HepG2 (cell line): Measurements from ENCODE around the gene FAM216A. TPM values are rescaled to one million over a fixed set of nuclear protein-coding genes. Genes with fewer than 3 reads are reported as not detected.
A peak's percentile ranks its signal among the peaks of the same experiment; 100 is the strongest.

Experiments used
- CCDC6 ChIP-seq: sonication (generic); formaldehyde crosslinking; IDR thresholded peaks from 2 replicates; pipeline ENCODE4 v1.8.1; 2022; ENCODE audit warnings: mild to moderate bottlenecking, missing genetic modification reagents, moderate library complexity
- FIP1L1 ChIP-seq: fragments of 200-400 bp; formaldehyde crosslinking; IDR thresholded peaks from 2 replicates; pipeline ENCODE4 v1.6.1; 2018; ENCODE audit warnings: low read depth, mild to moderate bottlenecking, low read length, moderate library complexity, borderline replicate concordance; ENCODE audit not compliant: insufficient read depth
- GFI1 ChIP-seq: sonication (generic); formaldehyde crosslinking; IDR thresholded peaks from 2 replicates; pipeline ENCODE4 v1.5.0; 2020; ENCODE audit warnings: missing genetic modification reagents, mild to moderate bottlenecking, borderline replicate concordance
- HINFP ChIP-seq: sonication (generic); formaldehyde crosslinking; IDR thresholded peaks from 2 replicates; pipeline ENCODE4 v1.4.0; 2020; ENCODE audit warnings: low read depth, mild to moderate bottlenecking, missing genetic modification reagents
- ISX ChIP-seq: sonication (generic); formaldehyde crosslinking; conservative IDR thresholded peaks from 2 replicates; pipeline ENCODE4 v1.5.0; 2020; ENCODE audit warnings: missing genetic modification reagents
- JDP2 ChIP-seq: sonication (generic); formaldehyde crosslinking; IDR thresholded peaks from 2 replicates; pipeline ENCODE4 v1.8.1; 2022; ENCODE audit warnings: missing genetic modification reagents, borderline replicate concordance
- NCOA2 ChIP-seq: sonication (generic); formaldehyde crosslinking; IDR thresholded peaks from 2 replicates; pipeline ENCODE4 v1.8.0; 2022; ENCODE audit warnings: inconsistent platforms
- NFE2 ChIP-seq: sonication (generic); formaldehyde crosslinking; IDR thresholded peaks from 2 replicates; pipeline ENCODE4 v1.4.0; 2020; ENCODE audit warnings: missing genetic modification reagents
- NFYC ChIP-seq: IDR thresholded peaks from 2 replicates; pipeline ENCODE4 v1.6.1; 2016; ENCODE audit warnings: missing genetic modification reagents, missing compliant biosample characterization
- SAFB2 ChIP-seq: sonication (generic); formaldehyde crosslinking; IDR thresholded peaks from 2 replicates; pipeline ENCODE4 v1.5.1; 2020; ENCODE audit warnings: missing genetic modification reagents, low read depth, mild to moderate bottlenecking, borderline replicate concordance
- TCF7 ChIP-seq: sonication (generic); IDR thresholded peaks from 2 replicates; pipeline ENCODE4 v1.6.1; 2016; ENCODE audit warnings: antibody characterized with exemption, low read depth
- ZBTB1 ChIP-seq: sonication (generic); formaldehyde crosslinking; IDR thresholded peaks from 2 replicates; pipeline ENCODE4 v1.4.0; 2020; ENCODE audit warnings: missing genetic modification reagents, borderline replicate concordance
- ZFYVE20 ChIP-seq: sonication (generic); formaldehyde crosslinking; IDR thresholded peaks from 2 replicates; pipeline ENCODE4 v1.8.0; 2023; ENCODE audit warnings: low read depth, mild to moderate bottlenecking, moderate library complexity, missing genetic modification reagents, borderline replicate concordance
- ZNF430 ChIP-seq: sonication (generic); formaldehyde crosslinking; IDR thresholded peaks from 2 replicates; pipeline ENCODE4 v1.9.0; 2021; ENCODE audit warnings: mild to moderate bottlenecking, missing genetic modification reagents
- ZNF546 ChIP-seq: sonication (generic); formaldehyde crosslinking; conservative IDR thresholded peaks from 2 replicates; pipeline ENCODE4 v1.8.1; 2023; ENCODE audit warnings: mild to moderate bottlenecking, missing genetic modification reagents
- ZNF660 ChIP-seq: sonication (generic); formaldehyde crosslinking; IDR thresholded peaks from 2 replicates; pipeline ENCODE4 v1.5.1; 2020; ENCODE audit warnings: mild to moderate bottlenecking, low read depth, missing genetic modification reagents, borderline replicate concordance
- ZNF670 ChIP-seq: sonication (generic); formaldehyde crosslinking; IDR thresholded peaks from 2 replicates; pipeline ENCODE4 v1.8.0; 2022; ENCODE audit warnings: mild to moderate bottlenecking, missing genetic modification reagents, borderline replicate concordance
- ZNF7 ChIP-seq: IDR thresholded peaks from 2 replicates; pipeline ENCODE4 v1.6.1; 2016; ENCODE audit warnings: missing biosample characterization, missing genetic modification reagents
- ZNF761 ChIP-seq: sonication (generic); formaldehyde crosslinking; conservative IDR thresholded peaks from 2 replicates; pipeline ENCODE4 v1.4.0; 2020; ENCODE audit warnings: mild to moderate bottlenecking, missing genetic modification reagents
- ZNF841 ChIP-seq: sonication (generic); formaldehyde crosslinking; IDR thresholded peaks from 2 replicates; pipeline ENCODE4 v1.8.1; 2023; ENCODE audit warnings: missing genetic modification reagents, borderline replicate concordance
- polyA plus RNA-seq, 8 experiments: library from polyadenylated mRNA; depleted of rRNA in 3 of 8; stranded (reverse) in 7 of 8; unstranded in 1 of 8; fragments of >200 nt; fragmentation: Illumina TruSeq in 4 of 8; extraction: Trizol in 4 of 8; gene quantifications; 2 replicates each; pipeline versions ENCODE4 v1.2.1 to v1.2.3, GENCODE V29; 2011 to 2016; ENCODE audit warnings: low read depth in 4 of 8, missing spikeins in 1 of 8, mixed read lengths in 1 of 8; ENCODE audit not compliant: insufficient read depth in 1 of 8
- total RNA-seq, 5 experiments: library from RNA; depleted of rRNA; stranded (reverse); fragments of >200 nt; fragmentation: Illumina TruSeq; extraction: Trizol; gene quantifications; 2 replicates each; pipeline ENCODE4 v1.2.3, GENCODE V29; 2016; ENCODE audit warnings: low read depth in 1 of 5
- TF ChIP-seq, protein P1 (sequence below): sonication (generic); formaldehyde crosslinking; IDR thresholded peaks from 2 replicates; pipeline ENCODE4 v1.5.0; 2020; ENCODE audit warnings: mild to moderate bottlenecking, missing genetic modification reagents, borderline replicate concordance
- TF ChIP-seq, protein P2 (sequence below): sonication (generic); formaldehyde crosslinking; IDR thresholded peaks from 2 replicates; pipeline ENCODE4 v1.8.0; 2022; ENCODE audit warnings: low read depth, missing genetic modification reagents

FAM216A gene
- total and polyA plus RNA-seq, 2 of the 13 experiments (the other 11 are each of a cell fraction or from before 2014, with no cell fraction given), result 20.3 to 31.2 TPM

DNA sequence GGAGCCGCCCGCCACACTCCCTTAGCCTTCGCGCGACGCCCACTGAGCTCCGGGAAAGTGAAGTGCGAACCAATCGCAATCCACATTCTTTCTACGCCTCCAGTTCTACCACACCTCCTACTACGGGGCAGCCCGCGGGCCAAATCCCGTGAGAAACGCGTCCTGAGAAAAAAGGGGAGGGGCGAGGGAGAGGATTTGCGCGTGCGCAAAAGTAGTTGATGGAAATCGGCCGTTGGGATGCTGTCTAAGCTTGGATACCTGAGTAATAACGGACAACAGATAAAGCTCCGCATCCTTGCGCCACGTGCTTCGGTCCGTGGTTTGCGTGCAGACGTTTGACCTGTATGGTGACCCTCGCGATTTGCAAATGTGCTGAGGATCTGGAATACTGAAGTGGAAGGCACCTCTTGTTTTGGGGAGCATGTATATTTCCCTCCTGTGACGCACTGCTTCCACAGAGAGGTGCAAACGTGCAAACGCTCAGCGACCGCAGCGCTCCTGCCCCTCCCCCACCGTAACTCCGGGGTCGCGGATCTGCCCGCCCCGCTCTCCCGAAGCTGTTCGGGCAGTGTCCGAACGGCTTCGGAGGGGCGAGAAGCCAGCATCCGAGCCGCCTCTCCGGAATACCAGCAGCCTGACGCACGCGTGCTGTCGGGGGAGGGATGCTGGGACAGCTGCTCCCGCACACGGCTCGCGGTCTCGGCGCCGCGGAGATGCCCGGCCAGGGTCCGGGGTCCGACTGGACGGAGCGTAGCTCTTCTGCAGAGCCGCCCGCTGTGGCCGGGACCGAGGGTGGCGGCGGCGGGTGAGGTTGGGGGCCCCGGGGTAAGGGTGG, at the start of gene FAM216A, which contains the start of gene GPN3 (continued):
- TF ChIP-seq, protein P1, sequence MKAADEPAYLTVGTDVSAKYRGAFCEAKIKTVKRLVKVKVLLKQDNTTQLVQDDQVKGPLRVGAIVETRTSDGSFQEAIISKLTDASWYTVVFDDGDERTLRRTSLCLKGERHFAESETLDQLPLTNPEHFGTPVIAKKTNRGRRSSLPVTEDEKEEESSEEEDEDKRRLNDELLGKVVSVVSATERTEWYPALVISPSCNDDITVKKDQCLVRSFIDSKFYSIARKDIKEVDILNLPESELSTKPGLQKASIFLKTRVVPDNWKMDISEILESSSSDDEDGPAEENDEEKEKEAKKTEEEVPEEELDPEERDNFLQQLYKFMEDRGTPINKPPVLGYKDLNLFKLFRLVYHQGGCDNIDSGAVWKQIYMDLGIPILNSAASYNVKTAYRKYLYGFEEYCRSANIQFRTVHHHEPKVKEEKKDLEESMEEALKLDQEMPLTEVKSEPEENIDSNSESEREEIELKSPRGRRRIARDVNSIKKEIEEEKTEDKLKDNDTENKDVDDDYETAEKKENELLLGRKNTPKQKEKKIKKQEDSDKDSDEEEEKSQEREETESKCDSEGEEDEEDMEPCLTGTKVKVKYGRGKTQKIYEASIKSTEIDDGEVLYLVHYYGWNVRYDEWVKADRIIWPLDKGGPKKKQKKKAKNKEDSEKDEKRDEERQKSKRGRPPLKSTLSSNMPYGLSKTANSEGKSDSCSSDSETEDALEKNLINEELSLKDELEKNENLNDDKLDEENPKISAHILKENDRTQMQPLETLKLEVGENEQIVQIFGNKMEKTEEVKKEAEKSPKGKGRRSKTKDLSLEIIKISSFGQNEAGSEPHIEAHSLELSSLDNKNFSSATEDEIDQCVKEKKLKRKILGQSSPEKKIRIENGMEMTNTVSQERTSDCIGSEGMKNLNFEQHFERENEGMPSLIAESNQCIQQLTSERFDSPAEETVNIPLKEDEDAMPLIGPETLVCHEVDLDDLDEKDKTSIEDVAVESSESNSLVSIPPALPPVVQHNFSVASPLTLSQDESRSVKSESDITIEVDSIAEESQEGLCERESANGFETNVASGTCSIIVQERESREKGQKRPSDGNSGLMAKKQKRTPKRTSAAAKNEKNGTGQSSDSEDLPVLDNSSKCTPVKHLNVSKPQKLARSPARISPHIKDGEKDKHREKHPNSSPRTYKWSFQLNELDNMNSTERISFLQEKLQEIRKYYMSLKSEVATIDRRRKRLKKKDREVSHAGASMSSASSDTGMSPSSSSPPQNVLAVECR (CRISPR knock-in tag), result peak; percentile 94
- TF ChIP-seq, protein P2, sequence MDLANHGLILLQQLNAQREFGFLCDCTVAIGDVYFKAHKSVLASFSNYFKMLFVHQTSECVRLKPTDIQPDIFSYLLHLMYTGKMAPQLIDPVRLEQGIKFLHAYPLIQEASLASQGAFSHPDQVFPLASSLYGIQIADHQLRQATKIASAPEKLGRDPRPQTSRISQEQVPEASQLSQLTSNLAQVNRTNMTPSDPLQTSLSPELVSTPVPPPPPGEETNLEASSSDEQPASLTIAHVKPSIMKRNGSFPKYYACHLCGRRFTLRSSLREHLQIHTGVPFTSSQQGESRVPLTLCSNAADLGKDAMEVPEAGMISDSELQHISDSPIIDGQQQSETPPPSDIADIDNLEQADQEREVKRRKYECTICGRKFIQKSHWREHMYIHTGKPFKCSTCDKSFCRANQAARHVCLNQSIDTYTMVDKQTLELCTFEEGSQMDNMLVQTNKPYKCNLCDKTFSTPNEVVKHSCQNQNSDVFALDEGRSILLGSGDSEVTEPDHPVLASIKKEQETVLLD (CRISPR knock-in tag), result peak; percentile 51; the same call in 1 of the 2 replicates
- TF ChIP-seq HINFP (CRISPR knock-in tag) (0 out of 2 replicates have a peak, but pooled peaks have one; percentile 9), TCF7 (no peak), ZNF7 (CRISPR knock-in tag) (no peak), NCOA2 (peak; percentile 49), ZNF660 (CRISPR knock-in tag) (no peak), NFE2 (CRISPR knock-in tag) (no peak), ZBTB1 (no peak), ZFYVE20 (CRISPR knock-in tag) (0 out of 2 replicates have a peak, but pooled peaks have one; percentile 6), ZNF430 (CRISPR knock-in tag) (no peak), GFI1 (CRISPR knock-in tag) (no peak), JDP2 (no peak), ZNF841 (CRISPR knock-in tag) (peak; percentile 58; the same call in 1 of the 2 replicates), NFYC (peak; percentile 89), ZNF670 (CRISPR knock-in tag) (peak; percentile 73; the same call in 1 of the 2 replicates), ZNF761 (CRISPR knock-in tag) (no peak; the same call in none of the 2 replicates), SAFB2 (CRISPR knock-in tag) (peak; percentile 69), FIP1L1 (0 out of 2 replicates have a peak, but pooled peaks have one; percentile 75), ISX (CRISPR knock-in tag) (0 out of 2 replicates have a peak, but pooled peaks have one; percentile 23), ZNF546 (CRISPR knock-in tag) (no peak), CCDC6 (CRISPR knock-in tag) (peak; percentile 62)
